K562 (cell line): ENCODE measurements around the gene MCL1. TPM values are rescaled to one million over a fixed set of nuclear protein-coding genes. Genes with fewer than 3 reads are reported as not detected.

Experiments
- BCL6 ChIP-seq: fragments of 250-450 bp; sonication (Bioruptor Pico); IDR thresholded peaks from 2 replicates; pipeline ENCODE4 v1.4.0; 2020
- BMI1 ChIP-seq: fragments of 150-350 bp; IDR thresholded peaks from 2 replicates; pipeline ENCODE4 v1.6.1; 2014; ENCODE audit warnings: low read length
- CBX1 ChIP-seq: sonication (generic); IDR thresholded peaks from 2 replicates; pipeline ENCODE4 v1.6.1; 2016; ENCODE audit warnings: antibody characterized with exemption, low read depth, mild to moderate bottlenecking
- ELK1 ChIP-seq: sonication (generic); formaldehyde crosslinking; IDR thresholded peaks from 2 replicates; pipeline ENCODE4 v1.8.1; 2022; ENCODE audit warnings: missing genetic modification reagents
- HINFP ChIP-seq: fragments of 450-650 bp; conservative IDR thresholded peaks from 2 replicates; pipeline ENCODE4 v1.6.1; 2016; ENCODE audit warnings: missing genetic modification characterization, low read depth, mild to moderate bottlenecking, control low read depth, missing compliant biosample characterization
- KAT8 ChIP-seq: fragments of 450-650 bp; IDR thresholded peaks from 2 replicates; pipeline ENCODE4 v1.6.1; 2016; ENCODE audit warnings: low read depth, mild to moderate bottlenecking
- MXD1 ChIP-seq: fragments of 250-450 bp; sonication (Bioruptor Pico); IDR thresholded peaks from 2 replicates; pipeline ENCODE4 v1.8.0; 2021; ENCODE audit warnings: borderline replicate concordance, mild to moderate bottlenecking, moderate library complexity; ENCODE audit not compliant: poor library complexity, severe bottlenecking
- NEUROD1 ChIP-seq: fragments of 150-350 bp; IDR thresholded peaks from 2 replicates; pipeline ENCODE4 v1.6.1; 2014; ENCODE audit warnings: borderline replicate concordance, low read length, low read depth; ENCODE audit not compliant: partially characterized antibody
- NFXL1 ChIP-seq: fragments of 450-650 bp; formaldehyde crosslinking; IDR thresholded peaks from 2 replicates; pipeline ENCODE4 v1.4.0; 2021; ENCODE audit warnings: mild to moderate bottlenecking
- NR2C1 ChIP-seq, 2 experiments: fragments of 450-650 bp; IDR thresholded peaks; 2 replicates each; pipeline ENCODE4 v1.6.1; 2017; ENCODE audit warnings: mild to moderate bottlenecking in 2 of 2, antibody characterized with exemption in 1 of 2, inconsistent platforms in 1 of 2, missing compliant biosample characterization in 1 of 2, missing genetic modification characterization in 1 of 2
- OTX1 ChIP-seq: fragments of 450-650 bp; formaldehyde crosslinking; IDR thresholded peaks from 2 replicates; pipeline ENCODE4 v1.4.0; 2022; ENCODE audit warnings: mild to moderate bottlenecking
- PCBP2 ChIP-seq: fragments of 200-400 bp; formaldehyde crosslinking; IDR thresholded peaks from 2 replicates; pipeline ENCODE4 v1.6.1; 2018; ENCODE audit warnings: low read length, low read depth, mild to moderate bottlenecking, moderate library complexity; ENCODE audit not compliant: poor library complexity, severe bottlenecking
- PTTG1 ChIP-seq: fragments of 450-650 bp; IDR thresholded peaks from 2 replicates; pipeline ENCODE4 v1.6.1; 2016; ENCODE audit warnings: low read depth, mild to moderate bottlenecking, missing genetic modification characterization, missing compliant biosample characterization
- RUNX1 ChIP-seq: sonication (generic); IDR thresholded peaks from 2 replicates; pipeline ENCODE4 v1.6.1; 2016; ENCODE audit warnings: antibody characterized with exemption, low read depth
- SMAD2 ChIP-seq: fragments of 150-350 bp; IDR thresholded peaks from 2 replicates; pipeline ENCODE4 v1.6.1; 2014; ENCODE audit warnings: low read depth, mild to moderate bottlenecking, low read length
- SNIP1 ChIP-seq: fragments of 450-650 bp; IDR thresholded peaks from 2 replicates; pipeline ENCODE4 v1.7.1; 2017; ENCODE audit warnings: low read depth, mild to moderate bottlenecking
- TCF3 ChIP-seq: sonication (generic); formaldehyde crosslinking; IDR thresholded peaks from 2 replicates; pipeline ENCODE4 v1.4.0; 2020; ENCODE audit warnings: mild to moderate bottlenecking, missing genetic modification reagents
- TRIM24 ChIP-seq, 2 experiments: fragments of 450-650 bp; IDR thresholded peaks; 2 replicates each; pipeline ENCODE4 v1.6.1; 2016
- TRIM25 ChIP-seq: fragments of 450-650 bp; IDR thresholded peaks from 2 replicates; pipeline ENCODE4 v1.7.0; 2016; ENCODE audit warnings: borderline replicate concordance
- ZNF24 ChIP-seq: fragments of 450-650 bp; IDR thresholded peaks from 2 replicates; pipeline ENCODE4 v1.6.1; 2016
- ZNF277 ChIP-seq: fragments of 250-450 bp; sonication (Bioruptor Pico); IDR thresholded peaks from 2 replicates; pipeline ENCODE4 v1.8.0; 2022; ENCODE audit warnings: inconsistent platforms, mild to moderate bottlenecking, moderate library complexity, borderline replicate concordance
- polyA plus RNA-seq, 8 experiments: library from polyadenylated mRNA; depleted of rRNA in 4 of 8; stranded (reverse) in 5 of 8; unstranded in 3 of 8; fragments of >200 nt; fragmentation: Nextera tagmentation in 2 of 8; fragmentation: Illumina TruSeq in 1 of 8; extraction: Ambion mirVana in 2 of 8; extraction: Trizol in 1 of 8; gene quantifications; 2 replicates each; pipeline versions ENCODE4 v1.2.1 to v1.2.3, GENCODE V29; 2011 to 2014; ENCODE audit warnings: inconsistent platforms in 1 of 8, missing spikeins in 1 of 8
- total RNA-seq, 7 experiments: library from RNA; depleted of rRNA in 6 of 7; stranded (reverse); fragments of >200 nt in 6 of 7; fragmentation: Illumina TruSeq in 2 of 7; extraction: Trizol in 2 of 7; gene quantifications; 2 replicates each; pipeline versions ENCODE4 v1.2.1 to v1.2.3, GENCODE V29; 2011 to 2021; ENCODE audit warnings: low replicate concordance in 1 of 7

Gene MCL1
- total and polyA plus RNA-seq, 9 of the 15 experiments (the other 6 are each of a cell fraction or from before 2014, with no cell fraction given), result 27.1 to 224 (median 138) TPM

- TF ChIP-seq CBX1 (no peak), MXD1 (CRISPR knock-in tag) (peak; percentile 49), TRIM24 (IDR thresholded peaks at IDR 0.05) (no peak), HINFP (no peak), TRIM25 (no peak), RUNX1 (no peak), ZNF24 (no peak), SNIP1 (no peak), BCL6 (CRISPR knock-in tag) (no peak), BMI1 (no peak), ELK1 (CRISPR knock-in tag) (no peak), PCBP2 (no peak), PTTG1 (no peak), TCF3 (CRISPR knock-in tag) (no peak; the same call in 1 of the 2 replicates), KAT8 (no peak), OTX1 (CRISPR knock-in tag) (no peak), NR2C1 (IDR thresholded peaks at IDR 0.05) (no peak), NR2C1 (tag; IDR thresholded peaks at IDR 0.05) (no peak), NFXL1 (no peak), NEUROD1 (no peak), ZNF277 (CRISPR knock-in tag) (no peak), SMAD2 (no peak)
Measured at GRCh38 chr1:150578272-150579109, 919 bp downstream of the MCL1 start (continued).
